Cerebellar cortex (tissue), 1 donor: Measurements from ENCODE around the gene FLOT1.
A peak's percentile ranks its signal among the peaks of the same experiment; 100 is the strongest.
"Not testable (repeated sequence)": the region's sequence is repeated elsewhere in the genome, so short reads cannot be mapped to it uniquely, and the experiment has no call there.

ENCODE experiments used
- DNase-seq: peaks from one replicate; pipeline ENCODE4 v3.0.0-alpha.2; 2015; ENCODE audit warnings: low spot score

FLOT1 gene

DNA sequence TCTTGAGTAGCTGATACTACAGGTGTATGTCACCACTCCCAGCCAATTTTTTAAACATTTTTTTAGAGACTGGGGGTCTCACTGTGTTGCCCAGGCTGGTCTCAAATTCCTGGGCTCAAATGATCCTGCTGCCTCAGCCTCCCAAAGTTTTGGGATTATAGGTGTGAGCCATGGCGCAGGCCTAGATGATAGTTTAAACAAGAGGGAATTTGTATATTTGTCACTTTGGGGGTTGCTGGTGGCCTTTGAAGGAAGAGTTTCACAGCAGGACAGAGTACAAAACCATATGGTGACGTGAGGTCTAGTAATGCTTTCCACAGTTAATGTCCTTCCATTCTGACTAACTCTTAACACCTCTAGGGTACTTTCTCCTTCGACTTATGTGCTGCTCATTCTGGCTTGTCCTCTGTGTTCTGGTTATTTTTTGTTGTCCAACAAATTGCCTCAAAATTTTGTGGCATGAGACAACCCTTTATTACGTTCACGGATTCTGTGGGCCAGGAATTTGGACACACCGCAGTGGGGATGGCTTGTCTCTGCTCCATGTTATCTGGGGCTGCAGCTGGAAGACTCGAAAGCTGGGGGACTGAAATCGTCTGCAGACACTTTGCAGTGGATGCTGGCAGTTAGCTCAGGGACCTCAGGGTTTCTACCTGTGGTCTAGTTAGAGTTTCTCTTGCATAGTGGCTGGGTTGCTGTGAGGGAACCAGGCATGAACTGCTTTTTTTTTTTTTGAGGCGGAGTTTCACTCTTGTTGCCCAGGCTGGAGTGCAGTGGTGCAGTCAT is 24.9 kb upstream of the FLOT1 start:
- no peak for DNase-seq

DNA sequence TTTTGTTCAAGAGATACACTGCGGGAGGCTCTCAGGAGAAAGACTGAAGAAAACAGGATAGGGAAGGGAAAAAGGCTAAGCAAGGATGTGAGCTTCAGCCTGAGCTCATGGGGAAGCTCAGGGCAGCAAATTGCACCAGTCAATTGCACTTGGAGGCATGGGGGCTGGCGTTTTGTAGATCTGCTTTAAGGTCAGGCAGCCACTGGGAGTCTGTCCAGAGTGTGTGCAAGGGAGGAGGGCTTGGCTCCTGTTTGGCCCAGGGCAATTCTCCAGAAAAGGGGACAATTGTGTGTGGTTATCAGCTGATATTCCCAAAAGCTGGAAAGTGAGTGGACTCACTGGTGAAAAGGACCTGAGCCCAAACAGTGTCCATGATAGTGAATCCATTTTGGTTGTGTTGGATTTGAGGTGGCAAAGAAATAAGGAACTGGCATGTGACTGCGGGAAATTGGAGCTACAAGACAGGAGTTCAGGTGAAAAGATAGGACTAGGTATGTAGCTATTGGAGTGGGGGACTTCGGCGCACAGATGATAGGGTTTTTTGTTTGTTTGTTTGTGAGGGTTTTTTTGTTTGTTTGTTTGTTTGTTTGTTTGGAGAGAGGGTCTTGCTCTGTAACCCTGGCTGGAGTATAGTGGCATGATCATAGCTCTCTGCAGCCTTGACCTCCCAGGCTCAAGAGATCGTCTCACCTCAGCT is 24.1 kb upstream of the FLOT1 start:
- DNase-seq, result peak; percentile 54

DNA sequence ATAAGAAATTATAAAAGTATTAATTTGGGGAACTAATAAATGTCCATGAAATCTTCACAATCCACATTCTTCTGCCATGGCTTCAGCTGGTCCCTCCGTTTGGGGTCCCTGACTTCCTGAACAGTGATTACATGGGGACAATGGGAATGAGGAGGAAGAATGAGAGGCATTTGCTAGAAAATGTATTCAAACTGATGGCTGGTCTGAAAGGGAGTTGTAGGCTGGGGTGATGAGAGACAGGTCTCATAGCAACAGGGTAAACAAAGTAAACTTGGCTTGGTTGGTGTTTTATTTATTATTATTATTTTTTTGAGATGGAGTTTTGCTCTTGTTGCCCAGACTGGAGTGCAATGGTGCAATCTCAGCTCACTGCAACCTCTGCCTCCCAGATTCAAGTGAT is 23.0 kb upstream of the FLOT1 start:
- peak; percentile 83 for DNase-seq

DNA sequence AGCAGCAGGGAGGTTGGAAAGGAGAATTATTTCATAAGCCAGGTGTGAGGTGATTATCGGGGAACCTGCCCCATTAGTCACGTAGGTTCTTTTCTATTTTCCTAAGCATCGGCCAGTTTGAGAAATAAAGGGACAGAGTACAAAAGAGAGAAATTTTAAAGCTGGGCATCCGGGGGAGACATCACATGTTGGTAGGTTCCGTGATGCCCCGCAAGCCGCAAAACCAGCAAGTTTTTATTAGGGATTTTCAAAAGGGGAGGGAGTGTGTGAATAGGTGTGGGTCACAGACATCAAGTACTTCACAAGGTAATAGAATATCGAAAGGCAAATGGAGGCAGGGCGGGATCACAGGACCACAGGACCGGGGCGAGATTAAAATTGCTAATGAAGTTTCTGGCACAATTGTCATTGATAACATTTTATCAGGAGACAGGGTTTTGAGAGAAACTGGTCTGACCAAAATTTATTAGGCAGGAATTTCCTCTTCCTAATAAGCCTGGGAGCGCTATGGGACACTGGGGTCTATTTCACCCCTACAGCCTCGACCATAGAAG is 22.1 kb upstream of the FLOT1 start:
- DNase-seq, result peak; percentile 72

DNA sequence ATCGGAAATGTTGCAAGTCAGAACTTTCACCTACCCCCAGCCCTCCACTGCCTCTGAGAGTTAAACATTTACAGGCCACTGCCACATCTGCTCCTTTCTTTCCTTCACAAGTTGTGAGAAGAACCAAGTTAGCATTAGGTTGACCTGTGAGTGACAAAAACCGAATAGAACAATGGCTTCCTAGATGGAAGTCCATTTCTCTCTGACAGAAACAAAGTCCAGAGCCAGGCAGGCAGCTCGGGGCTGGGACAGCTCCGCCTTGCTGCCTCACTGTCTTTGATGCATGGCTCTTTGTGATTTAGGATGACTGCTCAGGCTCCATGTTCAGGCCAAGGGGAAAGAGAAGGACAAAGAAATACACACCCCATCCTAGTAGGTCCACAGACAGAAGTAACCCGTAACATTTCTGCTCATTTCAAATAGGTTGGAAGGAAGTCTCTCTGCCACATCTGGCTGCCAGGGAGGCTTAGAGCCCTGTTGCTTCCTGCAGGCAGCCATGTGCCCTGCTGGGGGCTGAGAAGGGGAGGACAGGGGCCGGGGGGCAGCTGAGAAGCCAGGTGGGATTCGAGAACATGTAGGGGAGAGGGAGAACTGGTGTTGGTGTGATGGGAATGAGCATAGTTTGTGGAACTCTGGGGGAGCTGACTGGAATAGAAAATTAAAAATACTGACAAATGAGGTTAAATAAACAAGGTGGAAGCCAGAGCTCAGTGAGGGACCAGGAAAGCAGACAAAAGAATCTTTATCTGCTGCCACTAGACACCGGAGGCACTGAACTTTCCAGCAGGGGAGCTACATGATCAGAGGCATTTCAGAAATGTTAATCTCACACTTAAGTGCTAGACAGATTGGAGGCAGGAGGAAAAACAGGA is 21.4 kb upstream of the FLOT1 start:
- peak; percentile 95 for DNase-seq

DNA sequence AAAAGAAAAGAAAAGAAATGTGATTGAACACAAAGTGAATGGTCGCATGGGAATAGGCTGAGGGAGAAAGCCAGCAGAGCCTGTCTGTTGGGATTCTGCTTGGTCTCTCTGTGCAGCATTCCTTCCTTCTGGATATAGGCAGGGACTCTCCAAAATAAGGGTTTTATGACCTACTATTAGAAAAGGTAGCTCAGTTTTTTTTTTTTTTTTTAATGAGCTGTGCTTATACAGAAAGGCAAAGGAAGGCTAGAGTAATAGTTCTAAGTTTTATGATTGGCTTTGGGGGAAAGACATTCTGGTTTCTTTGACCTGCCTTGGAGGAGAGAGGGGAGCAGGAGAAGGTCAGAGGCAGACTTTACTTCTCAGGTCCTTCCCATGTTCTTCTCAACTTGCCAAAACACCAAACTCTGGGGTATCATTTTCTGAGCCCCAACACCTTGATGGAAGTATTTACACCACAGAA is 20.7 kb upstream of the FLOT1 start:
- DNase-seq, result no peak

DNA sequence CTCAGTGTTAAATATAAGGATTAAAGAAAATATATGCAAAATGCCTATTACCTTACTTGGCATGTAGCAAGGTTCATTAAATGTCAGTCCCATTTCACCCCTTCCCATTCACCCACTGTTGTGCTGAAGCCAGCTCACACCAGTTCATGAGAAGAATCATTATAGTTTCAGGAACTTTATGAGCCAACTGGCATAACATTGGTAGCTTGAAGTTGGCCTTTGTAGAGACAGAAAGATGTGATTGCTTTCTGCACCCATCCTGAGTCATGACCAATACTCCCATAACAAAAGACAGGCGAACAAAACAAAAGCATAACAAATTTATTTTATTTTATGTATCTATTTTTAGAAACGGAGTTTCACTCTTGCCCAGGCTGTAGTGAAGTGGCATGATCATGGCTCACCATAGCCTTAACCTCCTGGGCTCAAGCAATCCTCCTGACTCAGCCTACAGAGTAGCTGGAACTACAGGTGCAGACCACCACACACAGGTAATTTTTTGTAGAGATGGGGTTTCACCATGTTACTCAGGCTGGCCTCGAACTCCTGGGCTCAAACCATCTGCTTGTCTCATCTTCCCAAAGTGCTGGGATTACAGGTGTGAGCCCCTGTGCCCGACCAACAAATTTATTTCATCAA is 19.4 kb upstream of the FLOT1 start:
- no peak for DNase-seq

DNA sequence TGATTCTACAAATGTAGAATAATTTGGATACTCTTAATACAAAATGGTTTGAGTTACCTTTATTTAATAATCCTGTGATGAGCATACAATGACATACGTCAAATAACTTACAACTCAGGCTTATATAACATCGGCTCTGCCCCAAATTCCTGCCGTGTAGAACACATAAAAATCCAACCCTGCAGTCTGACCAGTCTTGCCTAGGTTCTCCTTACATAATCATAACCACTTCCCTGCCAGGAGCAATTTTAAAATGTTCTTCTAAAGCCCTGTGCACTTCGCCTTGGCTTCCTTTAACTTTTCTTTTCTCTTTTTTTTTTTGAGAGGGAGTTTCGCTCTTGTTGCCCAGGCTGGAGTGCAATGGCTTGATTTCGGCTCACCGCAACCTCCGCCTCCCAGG is 18.1 kb upstream of the FLOT1 start:
- no peak for DNase-seq

DNA sequence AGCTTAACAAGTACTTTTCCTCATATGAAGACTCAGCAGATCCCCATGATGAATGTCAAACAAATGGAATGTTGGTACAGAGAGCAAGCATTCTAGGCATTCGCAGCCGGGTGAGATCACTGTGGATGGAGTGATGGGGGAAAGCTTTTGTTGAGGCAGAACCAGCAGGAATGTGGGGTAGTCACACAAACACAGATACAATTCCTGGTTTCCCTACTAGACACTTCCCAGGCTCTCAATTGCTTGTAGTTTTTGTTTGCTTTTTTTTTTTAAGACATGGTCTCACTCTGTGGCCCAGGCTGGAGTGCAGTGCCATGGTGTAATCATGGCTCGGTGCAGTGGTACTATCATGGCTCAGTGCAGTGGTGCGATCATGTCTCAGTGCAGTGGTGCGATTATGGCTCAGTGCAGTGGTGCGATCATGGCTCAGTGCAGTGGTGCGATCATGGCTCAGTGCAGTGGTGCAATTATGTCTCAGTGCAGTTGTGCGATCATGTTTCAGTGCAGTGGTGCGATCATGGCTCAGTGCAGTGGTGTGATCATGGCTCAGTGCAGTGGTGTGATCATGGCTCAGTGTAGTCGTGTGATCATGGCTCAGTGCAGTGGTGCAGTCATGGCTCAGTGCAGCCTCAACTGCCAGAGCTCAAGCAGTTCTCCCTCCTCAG is 17.2 kb upstream of the FLOT1 start:
- no peak for DNase-seq

DNA sequence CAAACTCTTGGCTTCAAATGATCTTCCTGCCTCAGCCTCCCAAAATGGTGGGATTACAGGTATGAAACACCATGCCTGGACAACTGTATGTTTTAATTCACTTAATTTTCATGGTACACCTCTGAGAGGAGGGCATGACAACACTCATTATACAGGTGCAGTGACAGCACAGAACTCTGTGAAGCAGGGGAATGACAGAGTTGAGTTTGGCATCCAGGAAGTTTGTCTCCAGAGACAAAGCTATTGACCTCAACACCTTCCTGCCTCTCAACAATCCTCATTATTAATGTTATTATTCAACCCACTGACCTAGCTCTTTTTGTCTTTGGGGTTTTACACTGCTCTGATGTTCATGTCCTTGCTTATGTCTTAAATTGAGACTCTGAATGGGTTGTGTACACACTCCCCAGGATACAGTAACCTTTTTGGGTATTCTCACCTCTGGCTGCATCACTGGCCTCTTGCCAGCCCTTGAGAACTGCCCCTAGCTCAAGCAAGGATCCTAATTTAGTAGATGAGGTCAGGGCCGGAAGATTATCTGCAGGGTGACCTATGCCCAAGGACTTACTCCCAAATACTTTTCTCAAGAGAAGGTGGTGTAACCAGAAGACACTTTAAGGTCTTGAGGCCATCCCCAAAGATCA is 14.9 kb upstream of the FLOT1 start:
- DNase-seq, result no peak

DNA sequence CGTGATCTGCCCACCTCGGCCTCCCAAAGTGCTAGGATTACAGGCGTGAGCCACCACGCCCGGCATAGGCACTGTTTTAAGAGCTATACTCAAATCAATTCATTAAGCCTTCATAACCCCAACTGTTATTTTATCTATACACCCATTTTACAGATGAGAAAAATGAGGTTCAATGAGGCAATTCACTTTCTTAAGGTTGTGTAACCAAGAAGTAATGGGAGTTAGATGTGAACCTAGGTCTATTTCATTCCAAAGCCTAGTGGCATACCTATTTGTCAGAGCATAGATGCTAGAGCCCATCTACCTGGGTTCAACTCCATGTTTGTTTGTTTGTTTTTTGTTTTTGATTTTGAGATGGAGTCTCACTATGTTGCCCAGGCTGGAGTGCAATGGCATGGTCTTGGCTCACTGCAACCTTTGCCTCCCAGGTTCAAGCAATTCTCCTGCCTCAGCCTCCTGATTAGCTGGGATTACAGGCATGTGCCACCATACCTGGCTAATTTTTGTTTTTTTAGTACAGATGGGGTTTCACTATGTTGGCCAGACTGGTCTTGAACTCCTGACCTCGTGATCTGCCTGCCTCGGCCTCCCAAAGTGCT is 14.0 kb upstream of the FLOT1 start:
- not testable (repeated sequence) for DNase-seq

DNA sequence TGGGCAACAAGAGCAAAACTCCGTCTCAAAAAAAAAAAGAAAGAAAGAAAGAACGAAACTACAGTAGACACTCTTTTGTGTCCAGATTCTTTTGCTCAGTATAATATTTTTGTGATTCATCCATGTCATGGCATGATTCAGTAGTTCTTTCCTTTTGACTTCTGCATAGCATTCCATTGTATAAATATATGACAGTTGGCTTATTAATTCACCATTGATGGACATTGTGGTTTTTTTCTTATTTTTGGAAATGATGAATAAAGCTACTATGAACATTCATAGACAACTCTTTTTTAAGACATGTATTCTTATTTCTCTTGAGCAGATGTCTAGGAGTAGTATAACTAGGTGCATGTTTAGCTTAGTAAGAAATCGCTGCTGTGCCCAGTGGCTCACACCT is 12.1 kb upstream of the FLOT1 start:
- DNase-seq, result no peak

DNA sequence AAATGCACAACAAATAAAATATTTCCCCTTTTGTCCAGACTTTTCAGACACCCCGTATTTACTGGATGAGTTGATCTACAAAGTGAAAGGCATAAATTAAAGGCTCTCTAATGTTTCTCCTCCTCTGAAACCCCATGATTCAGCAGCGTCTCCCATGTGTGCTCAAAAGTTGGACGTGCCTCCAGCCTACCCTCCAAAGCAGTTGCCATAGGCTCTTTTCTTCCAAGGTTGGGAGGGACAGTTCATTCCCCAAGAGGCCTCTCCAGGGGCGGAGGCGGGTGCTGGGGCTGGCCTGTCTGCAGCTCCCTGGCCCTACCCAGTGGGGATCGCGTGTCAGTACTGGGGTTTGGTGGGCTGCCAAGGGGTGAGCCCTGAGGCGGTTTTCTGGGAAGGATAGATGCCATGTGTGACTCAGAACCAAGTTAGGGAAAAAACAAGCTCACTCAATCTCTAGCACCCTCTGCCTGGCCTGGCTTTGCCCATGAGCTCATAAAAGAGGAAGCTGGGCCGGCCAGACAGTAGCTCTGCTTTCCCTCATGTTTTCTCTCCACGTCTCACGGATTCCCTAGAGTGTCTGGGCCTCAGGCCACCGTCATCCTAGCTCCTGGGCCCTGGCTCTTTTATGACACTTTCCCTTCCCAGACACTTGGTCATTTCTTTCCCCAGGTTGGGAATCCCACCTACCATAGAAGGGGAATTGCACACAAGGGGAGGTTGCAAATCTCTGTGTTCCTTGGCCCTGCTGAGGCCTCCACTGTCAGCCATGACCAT is 9.9 kb upstream of the FLOT1 start:
- DNase-seq, result no peak

DNA sequence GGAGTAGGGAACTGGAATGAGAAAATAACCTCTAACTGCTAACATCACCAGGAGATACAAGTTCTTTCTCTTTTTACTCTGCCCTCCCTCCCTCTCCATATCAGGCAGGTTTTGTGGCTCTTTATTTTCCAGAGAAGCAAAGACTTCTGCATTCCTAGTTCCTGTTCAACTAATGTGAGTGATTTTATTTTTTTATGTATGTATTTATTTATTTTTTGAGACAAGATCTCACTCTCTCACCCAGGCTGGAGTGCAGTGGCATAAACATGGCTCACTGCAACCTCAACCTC is 7.8 kb upstream of the FLOT1 start:
- DNase-seq, result no peak

DNA sequence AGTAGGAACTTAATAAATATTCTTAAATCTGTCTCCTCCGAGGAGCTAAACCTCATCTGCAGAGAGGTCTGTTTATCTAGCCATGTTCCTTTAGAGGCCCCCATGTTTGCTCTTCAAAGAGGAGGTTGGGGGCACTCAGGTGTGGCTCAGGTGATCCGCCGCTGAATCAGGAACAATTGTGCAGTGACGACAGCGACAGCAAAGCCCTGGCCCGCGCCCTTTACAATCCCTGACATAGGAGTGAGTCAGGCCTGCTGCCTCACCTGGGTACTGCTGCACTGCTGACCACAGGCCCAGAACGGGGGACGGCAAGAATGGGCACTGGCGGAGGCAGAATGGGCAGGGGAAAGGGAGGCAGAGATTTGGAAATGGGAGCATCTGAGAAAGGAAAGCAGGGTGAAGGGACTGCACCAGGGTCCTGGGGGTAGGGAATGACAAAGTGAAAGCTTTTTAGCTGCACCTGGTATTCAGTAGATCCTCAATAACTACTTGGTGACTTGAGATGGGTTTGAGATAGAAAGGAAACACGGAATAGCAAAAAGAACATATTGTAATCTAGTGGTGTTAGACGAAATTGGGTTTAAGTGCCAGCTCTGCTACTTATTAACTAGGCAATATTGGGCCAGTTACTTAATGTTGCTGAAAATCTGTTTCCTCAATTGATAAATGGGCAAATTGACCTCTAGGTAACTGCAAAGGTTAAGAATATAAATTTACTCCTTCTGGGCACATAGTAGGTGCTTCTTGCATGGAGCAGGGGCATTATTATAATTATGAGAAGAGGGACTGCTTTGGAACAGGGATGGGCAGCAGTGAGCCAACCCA is 7.3 kb upstream of the FLOT1 start:
- no peak for DNase-seq

DNA sequence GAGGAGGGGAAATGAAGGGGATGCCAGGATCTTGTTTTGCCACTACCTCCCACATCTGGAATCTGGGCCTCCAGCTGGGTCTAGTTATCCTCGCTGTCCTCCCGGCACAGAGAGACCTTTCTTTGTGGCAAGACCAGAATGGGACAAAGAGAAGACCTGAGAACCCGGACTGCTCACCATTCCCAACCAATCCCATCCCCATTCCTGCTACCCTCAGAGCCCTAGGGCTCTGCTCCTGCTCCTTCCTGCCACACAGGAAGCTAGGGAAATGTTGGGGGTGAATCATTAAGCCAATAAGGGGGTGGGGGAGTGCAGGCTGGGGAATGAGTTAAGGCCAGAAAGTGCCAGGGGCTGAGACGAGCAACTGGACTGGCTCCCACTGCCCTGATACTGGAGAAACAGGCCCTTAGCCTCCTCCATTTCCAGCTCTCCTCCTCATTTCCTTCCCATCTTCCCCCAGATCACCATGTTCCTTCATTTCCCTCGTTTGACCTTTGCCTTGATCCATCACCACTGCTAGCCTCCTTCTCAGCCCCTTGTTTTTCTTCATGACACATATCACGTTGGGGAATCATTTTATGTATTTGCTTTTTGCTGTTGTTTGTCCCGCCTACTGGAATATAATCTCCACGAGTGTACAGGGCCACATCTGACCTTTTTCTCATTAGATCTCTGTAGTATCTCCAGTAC is 6.5 kb upstream of the FLOT1 start:
- no peak for DNase-seq

DNA sequence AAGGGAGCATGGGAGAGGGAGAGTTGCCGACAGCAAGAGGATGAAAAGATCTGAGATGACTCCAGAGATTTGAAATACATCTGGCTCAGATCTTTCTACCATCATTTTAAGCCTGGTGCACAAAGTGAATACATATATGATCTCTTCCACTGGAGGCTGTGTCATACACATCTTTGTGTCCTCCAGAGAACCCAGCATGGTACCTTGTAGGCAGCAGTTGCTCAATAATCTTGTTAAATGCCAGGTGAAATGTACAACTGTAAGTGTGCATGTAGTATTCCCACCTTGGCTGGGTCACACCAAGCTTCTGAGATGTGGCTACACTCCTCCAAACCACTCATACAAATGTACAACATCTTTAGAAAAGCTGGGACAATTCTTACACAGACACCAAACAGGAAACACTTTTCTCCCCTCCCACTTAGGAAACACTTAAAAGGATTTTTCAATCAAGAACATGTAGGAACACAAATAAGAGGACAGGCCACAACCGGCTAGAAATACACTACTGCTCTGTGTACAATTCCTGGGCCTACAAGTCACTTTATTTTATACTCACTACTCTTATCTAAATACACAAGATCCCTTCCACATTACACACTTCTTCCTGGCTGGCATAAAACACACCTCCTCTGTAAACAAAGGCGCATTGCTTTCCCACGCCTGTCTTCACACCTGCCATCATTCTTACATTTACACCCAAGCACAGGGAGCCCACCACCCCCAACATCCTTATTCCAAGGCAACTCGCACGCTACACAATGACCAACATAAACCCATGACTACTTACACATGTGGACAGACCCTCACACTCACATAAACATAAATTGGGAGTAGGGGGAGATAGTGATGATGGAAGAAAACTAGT is 5.6 kb upstream of the FLOT1 start:
- DNase-seq, result no peak
